ENCODE results near the gene FAM168A.

Gene FAM168A

GRCh38 chr11:73637012-73637411 is 39.1 kb upstream of the FAM168A start:
- TF ChIP-seq, protein P1, sequence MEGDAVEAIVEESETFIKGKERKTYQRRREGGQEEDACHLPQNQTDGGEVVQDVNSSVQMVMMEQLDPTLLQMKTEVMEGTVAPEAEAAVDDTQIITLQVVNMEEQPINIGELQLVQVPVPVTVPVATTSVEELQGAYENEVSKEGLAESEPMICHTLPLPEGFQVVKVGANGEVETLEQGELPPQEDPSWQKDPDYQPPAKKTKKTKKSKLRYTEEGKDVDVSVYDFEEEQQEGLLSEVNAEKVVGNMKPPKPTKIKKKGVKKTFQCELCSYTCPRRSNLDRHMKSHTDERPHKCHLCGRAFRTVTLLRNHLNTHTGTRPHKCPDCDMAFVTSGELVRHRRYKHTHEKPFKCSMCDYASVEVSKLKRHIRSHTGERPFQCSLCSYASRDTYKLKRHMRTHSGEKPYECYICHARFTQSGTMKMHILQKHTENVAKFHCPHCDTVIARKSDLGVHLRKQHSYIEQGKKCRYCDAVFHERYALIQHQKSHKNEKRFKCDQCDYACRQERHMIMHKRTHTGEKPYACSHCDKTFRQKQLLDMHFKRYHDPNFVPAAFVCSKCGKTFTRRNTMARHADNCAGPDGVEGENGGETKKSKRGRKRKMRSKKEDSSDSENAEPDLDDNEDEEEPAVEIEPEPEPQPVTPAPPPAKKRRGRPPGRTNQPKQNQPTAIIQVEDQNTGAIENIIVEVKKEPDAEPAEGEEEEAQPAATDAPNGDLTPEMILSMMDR (conservative IDR thresholded peaks at IDR 0.05; ENCODE audit: low read length) = no peak
- H3K4me3 ChIP-seq (ENCODE audit: low read length) = no peak overlapping the region
- DNase-seq (ENCODE audit: low read depth) = no peak

GRCh38 chr11:73636249-73636648 is 38.3 kb upstream of the FAM168A start:
- TF ChIP-seq, protein P1 (conservative IDR thresholded peaks at IDR 0.05; ENCODE audit: low read length) = no peak
- H3K4me3 ChIP-seq (ENCODE audit: low read length) = no peak overlapping the region
- no peak for DNase-seq (ENCODE audit: low read depth)

GRCh38 chr11:73635721-73636120 is 37.8 kb upstream of the FAM168A start:
- no peak for DNase-seq (ENCODE audit: low read depth)
- no peak overlapping the region for H3K4me3 ChIP-seq (ENCODE audit: low read length)
- TF ChIP-seq, protein P1 (conservative IDR thresholded peaks at IDR 0.05; ENCODE audit: low read length) = no peak

DNA sequence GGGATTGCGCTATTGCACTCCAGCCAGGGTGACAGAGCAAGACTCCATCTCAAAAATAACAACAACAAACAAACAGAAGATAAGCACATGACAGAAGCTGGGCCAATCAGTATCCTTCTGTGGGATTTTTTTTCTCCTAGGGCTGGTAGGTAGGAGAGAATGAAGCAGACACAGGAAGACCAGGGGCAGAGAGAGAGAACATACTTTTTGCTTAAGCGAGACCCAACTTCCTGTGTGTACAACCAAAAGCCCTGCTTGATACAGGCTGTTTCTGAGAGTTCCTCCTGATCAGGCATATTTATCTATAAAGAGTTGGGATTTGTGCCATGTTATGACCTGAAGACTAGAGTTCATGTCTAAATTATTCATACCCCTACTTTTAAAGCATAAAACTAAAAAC is 36.1 kb upstream of the FAM168A start:
- TF ChIP-seq, protein P1 (conservative IDR thresholded peaks at IDR 0.05; ENCODE audit: low read length) = no peak
- H3K4me3 ChIP-seq (ENCODE audit: low read length) = no peak overlapping the region
- DNase-seq (ENCODE audit: low read depth) = no peak

- DNase-seq (ENCODE audit: low read depth) = no peak
- no peak overlapping the region for H3K4me3 ChIP-seq (ENCODE audit: low read length)
- TF ChIP-seq, protein P1 (conservative IDR thresholded peaks at IDR 0.05; ENCODE audit: low read length) = no peak
Measured at GRCh38 chr11:73632996-73633395, 35.1 kb upstream of the FAM168A start.

DNA sequence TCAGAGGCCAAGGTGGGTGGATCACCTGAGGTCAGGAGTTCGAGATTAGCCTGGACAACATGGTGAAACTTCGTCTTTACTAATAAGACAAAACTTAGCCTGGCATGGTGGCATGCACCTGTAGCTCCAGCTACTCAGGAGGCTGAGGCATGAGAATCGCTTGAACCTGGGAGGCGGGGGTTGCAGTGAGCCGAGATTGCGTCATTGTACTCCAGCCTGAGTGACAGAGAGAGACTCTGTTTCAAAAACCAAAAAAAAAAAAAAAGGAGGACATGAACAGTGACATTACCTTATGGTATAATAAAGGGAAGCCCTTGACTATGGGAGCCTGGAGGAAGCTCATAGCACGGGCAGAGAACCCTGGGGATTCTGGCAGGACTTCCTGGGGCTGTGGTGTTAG is 32.0 kb upstream of the FAM168A start:
- TF ChIP-seq, protein P1 (conservative IDR thresholded peaks at IDR 0.05; ENCODE audit: low read length) = no peak
- no peak for DNase-seq (ENCODE audit: low read depth)
- no peak overlapping the region for H3K4me3 ChIP-seq (ENCODE audit: low read length)

GRCh38 chr11:73625696-73626318 is 27.9 kb upstream of the FAM168A start:
- DNase-seq (ENCODE audit: low read depth) = peak; percentile 57
- TF ChIP-seq, protein P1 (conservative IDR thresholded peaks at IDR 0.05; ENCODE audit: low read length) = peak; percentile 96
- peak overlapping the region; percentile 45 for H3K4me3 ChIP-seq (ENCODE audit: low read length)

Data from AG10803 (cell line).